GM23248 (cell line): ENCODE results near the gene VPS35L.
"Not testable (repeated sequence)": the region's sequence is repeated elsewhere in the genome, so short reads cannot be mapped to it uniquely, and the experiment has no call there.

Source experiments
- EZH2 ChIP-seq: fragments of 200-600 bp; sonication (generic); IDR thresholded peaks from 2 replicates; pipeline ENCODE4 v1.6.1; 2018; ENCODE audit warnings: antibody characterized with exemption, mild to moderate bottlenecking; ENCODE audit not compliant: insufficient read depth, poor library complexity, severe bottlenecking
- EZH2phosphoT487 ChIP-seq: fragments of 200-600 bp; sonication (generic); IDR thresholded peaks from 2 replicates; pipeline ENCODE4 v1.6.1; 2018; ENCODE audit warnings: antibody characterized with exemption, moderate library complexity, mild to moderate bottlenecking, low read depth; ENCODE audit not compliant: insufficient read depth

GRCh38 chr16:19716728-19717127 lies 161.2 kb downstream of the VPS35L start:
- TF ChIP-seq EZH2, EZH2phosphoT487: not testable (repeated sequence)
